Effector memory CD4-positive, alpha-beta T cell (primary cell): ENCODE data around the gene ETS1.
A peak's percentile ranks its signal among the peaks of the same experiment; 100 is the strongest.

Experiments used
- DNase-seq, 3 donors: peaks; one replicate each; pipeline ENCODE4 v3.0.0-alpha.2; 2020
- H3K27ac ChIP-seq: 2 replicates; pipeline ENCODE4 v1.7.0; 2013; ENCODE audit warnings: mild to moderate bottlenecking, low read length, moderate library complexity; ENCODE audit not compliant: insufficient read depth, poor library complexity, severe bottlenecking
- H3K27me3 ChIP-seq: replicated peaks from 2 replicates; pipeline ENCODE4 v1.7.0; 2013; ENCODE audit warnings: mild to moderate bottlenecking, low read length; ENCODE audit not compliant: insufficient read depth, control insufficient read depth, poor library complexity, severe bottlenecking
- H3K36me3 ChIP-seq: 2 replicates; pipeline ENCODE4 v1.7.0; 2013; ENCODE audit warnings: mild to moderate bottlenecking, low read length, moderate library complexity; ENCODE audit not compliant: control insufficient read depth, insufficient read depth
- H3K4me1 ChIP-seq: 2 replicates; pipeline ENCODE4 v1.7.0; 2013; ENCODE audit warnings: low read length, mild to moderate bottlenecking; ENCODE audit not compliant: control insufficient read depth, insufficient read depth, poor library complexity, severe bottlenecking
- H3K4me3 ChIP-seq: 2 replicates; pipeline ENCODE4 v1.7.0; 2013; ENCODE audit warnings: low read length, low read depth, mild to moderate bottlenecking; ENCODE audit not compliant: insufficient read depth, poor library complexity, severe bottlenecking
- H3K9me3 ChIP-seq: 2 replicates; pipeline ENCODE4 v1.7.0; 2013; ENCODE audit warnings: mild to moderate bottlenecking, low read length, moderate library complexity; ENCODE audit not compliant: control insufficient read depth

Gene ETS1

DNA sequence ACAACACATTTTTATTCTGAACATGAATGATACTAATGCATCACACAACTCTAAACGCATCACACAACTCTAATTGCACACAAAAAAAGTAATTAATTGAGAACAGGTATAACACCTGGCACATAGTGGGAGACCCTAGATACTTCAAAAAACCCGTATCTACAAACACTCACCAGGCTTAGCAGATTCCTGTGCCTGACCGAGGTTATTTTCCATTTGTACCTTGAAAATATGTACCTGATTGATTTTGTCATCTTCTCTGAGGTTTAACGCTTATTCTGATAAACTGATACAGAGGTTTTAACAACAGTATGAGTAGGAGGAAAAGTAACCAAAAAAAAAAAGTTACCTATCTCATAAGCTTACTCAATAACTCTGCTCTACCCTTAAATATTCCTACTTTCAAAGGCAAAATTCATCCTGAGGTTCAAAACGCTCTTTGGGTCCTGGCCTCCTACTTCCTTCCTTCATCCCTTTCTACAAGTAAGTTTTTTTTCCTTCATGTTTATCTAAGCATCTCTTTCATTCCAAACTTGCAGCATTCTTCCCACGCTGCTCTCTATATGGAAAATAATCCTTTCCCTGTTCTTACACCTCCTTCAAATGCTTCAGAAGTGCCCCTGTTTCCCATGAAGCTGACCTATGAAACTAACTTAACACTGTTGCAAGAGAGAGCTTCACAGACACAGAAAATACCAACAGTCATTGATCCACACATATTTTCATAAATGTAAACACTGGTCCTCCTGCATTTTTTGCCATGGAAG is 73.3 kb downstream of the ETS1 start:
- peaks cover 43% of the 10 kb centered on the region for H3K4me1 ChIP-seq
- no peak for DNase-seq
- H3K27ac ChIP-seq: peak overlapping the region; percentile 93
- H3K9me3 ChIP-seq: no peaks in the 10 kb centered on the region
- peak overlapping the region; percentile 90 for H3K4me3 ChIP-seq
- H3K36me3 ChIP-seq: peaks cover 34% of the 10 kb centered on the region
- H3K27me3 ChIP-seq: no peaks in the 10 kb centered on the region

DNA sequence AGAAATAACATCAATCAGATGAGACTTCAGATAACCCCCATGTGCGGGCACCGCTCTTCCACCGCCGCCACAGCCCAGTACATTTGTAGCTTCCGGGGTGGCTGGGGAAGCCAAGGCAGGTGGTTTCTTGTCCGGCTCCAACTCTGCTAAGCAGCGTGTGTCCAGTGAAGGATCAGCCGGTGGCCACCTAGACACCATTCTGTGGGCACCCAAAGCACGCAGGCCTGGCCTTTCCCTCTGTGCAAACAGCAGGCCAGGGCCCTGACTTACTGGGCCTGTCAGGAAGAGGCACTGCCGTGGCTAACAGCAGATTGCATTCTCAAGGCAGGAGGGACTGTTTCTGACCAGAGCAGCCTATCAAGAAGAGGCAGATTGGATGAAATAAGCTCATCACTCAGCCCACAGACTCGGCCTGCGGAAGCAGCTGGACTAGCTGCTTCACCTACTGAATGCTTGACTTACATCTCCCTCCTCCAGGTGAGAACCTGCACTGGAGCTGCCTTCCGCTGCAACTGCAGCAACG is 74.8 kb downstream of the ETS1 start:
- H3K4me1 ChIP-seq: peaks cover 59% of the 10 kb centered on the region
- peak in 1 of 3 donors; percentile 49 for DNase-seq
- H3K9me3 ChIP-seq: no peaks in the 10 kb centered on the region
- H3K27ac ChIP-seq: peak overlapping the region; percentile 93
- peaks cover 22% of the 10 kb centered on the region for H3K36me3 ChIP-seq
- peak overlapping the region; percentile 90 for H3K4me3 ChIP-seq
- H3K27me3 ChIP-seq: no peaks in the 10 kb centered on the region

DNA sequence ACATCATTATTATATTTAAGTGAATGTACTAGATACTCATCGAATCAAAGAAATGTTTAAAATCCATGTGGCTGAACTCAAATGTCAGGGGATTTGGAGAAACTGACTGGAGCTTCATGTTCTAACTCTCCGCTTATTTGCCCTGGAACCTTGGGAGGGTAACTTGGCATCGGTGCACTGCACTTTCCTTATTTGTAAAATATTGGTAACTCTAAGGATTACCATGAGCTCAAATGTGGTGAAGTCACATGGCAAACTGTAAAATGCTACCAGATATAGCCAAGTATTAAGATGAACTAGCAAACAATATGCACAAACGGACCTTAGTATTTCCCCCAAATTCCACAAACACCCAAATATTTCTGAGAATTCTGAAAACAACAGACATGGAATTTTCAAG is 75.6 kb downstream of the ETS1 start:
- H3K36me3 ChIP-seq: peaks cover 22% of the 10 kb centered on the region
- DNase-seq: no peak
- no peaks in the 10 kb centered on the region for H3K27me3 ChIP-seq
- peak overlapping the region; percentile 93 for H3K27ac ChIP-seq
- peak overlapping the region; percentile 90 for H3K4me3 ChIP-seq
- peaks cover 65% of the 10 kb centered on the region for H3K4me1 ChIP-seq
- no peaks in the 10 kb centered on the region for H3K9me3 ChIP-seq

DNA sequence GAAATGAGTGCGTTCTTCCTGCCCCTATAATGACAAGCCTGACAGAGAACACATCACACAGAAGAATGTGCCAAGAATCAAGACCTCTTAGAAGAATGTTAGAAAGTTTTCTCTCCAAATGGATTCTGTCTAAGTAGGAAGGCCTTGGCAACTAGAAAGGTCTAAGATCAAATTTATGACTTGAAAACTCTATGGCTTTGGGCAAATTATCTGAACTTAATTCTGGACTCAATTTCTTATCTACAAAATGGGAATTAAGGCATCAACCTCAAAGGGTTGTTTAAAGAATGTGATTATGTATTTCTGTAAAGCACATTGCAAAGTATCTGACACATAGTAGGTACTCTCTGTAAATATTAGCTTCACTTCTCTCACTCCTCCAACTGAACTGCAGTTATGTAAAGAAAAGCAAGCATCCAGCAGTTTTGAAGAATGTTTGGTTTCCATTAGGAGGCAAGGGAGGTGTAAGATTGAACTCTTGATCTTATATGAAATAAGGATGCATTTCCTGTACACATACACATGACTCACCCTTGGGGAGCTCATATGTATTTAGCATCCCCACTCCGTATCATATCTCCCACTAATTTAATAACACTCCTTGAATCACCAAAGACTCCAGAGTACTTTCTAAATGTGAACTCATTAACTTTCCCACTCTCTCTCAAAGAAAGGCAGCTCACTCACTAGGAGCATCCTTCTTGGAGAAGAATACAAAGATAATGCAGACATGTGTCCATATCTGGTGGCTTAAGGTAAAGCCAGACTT is 77.6 kb downstream of the ETS1 start:
- Histone ChIP-seq H3K4me1 (peaks cover 84% of the 10 kb centered on the region), H3K9me3 (no peaks in the 10 kb centered on the region), H3K36me3 (peaks cover 34% of the 10 kb centered on the region), H3K27ac (peak overlapping the region; percentile 93), H3K27me3 (no peaks in the 10 kb centered on the region), H3K4me3 (peak overlapping the region; percentile 90)
- no peak for DNase-seq

DNA sequence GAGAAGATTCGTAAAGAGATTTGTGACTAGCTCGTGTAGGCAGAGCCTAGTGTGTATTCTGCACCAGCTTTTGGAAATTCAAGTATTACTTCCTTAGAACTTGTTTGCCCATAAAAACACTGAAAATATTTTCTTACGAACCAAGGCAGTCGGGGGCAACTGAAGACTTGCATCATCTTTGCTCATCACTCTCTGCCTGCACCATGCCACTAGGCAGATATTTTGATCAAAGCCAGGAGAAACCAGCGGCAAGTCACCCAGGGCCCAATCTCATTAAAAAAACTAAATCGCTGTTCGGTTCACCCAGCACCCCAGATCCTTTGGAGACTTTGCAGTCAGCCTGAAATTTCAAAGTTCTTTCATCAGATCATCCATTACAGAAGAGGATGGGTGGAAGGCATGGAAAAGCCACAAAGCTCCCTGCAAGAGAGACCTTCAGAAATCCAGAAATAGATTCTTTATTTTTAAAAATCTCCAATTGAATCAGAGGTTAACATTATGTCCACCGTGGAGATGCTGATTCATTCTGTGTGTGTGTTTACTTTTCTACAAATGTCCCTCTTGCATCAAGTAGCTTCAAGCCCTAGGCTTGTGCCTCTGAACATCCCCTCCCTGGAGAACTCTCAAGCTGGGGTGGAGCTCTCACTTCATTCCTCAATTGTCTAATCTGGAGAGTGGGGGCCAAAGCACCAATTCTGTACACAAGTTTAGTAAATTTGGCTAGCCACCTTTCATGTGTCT is 78.4 kb downstream of the ETS1 start:
- DNase-seq: no peak
- Histone ChIP-seq H3K36me3 (peaks cover 30% of the 10 kb centered on the region), H3K27me3 (no peaks in the 10 kb centered on the region), H3K9me3 (no peaks in the 10 kb centered on the region), H3K4me3 (peak overlapping the region; percentile 90), H3K27ac (peak overlapping the region; percentile 93), H3K4me1 (peaks cover 92% of the 10 kb centered on the region)

DNA sequence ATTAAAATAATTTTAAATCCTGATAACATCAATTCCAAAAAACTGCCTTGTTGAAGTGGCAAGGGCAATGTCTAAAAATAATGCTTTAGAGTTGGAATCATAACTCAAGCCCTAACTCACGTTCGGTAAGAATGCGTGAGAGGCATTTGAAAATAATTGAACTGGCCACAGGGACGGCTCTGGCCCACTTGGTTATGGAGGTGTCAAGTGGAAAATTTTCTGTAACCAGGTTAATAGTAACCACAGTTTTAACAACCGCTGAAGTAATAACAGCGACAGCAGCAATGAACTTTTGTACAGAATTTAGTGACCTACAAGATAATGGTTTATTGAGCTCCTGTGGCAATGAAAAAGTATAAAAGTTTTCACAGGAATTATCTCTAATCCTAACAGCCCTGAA is 79.4 kb downstream of the ETS1 start:
- H3K27me3 ChIP-seq: no peaks in the 10 kb centered on the region
- peaks cover 98% of the 10 kb centered on the region for H3K4me1 ChIP-seq
- no peak for DNase-seq
- peak overlapping the region; percentile 90 for H3K4me3 ChIP-seq
- no peaks in the 10 kb centered on the region for H3K9me3 ChIP-seq
- peaks cover 22% of the 10 kb centered on the region for H3K36me3 ChIP-seq
- H3K27ac ChIP-seq: peak overlapping the region; percentile 93

DNA sequence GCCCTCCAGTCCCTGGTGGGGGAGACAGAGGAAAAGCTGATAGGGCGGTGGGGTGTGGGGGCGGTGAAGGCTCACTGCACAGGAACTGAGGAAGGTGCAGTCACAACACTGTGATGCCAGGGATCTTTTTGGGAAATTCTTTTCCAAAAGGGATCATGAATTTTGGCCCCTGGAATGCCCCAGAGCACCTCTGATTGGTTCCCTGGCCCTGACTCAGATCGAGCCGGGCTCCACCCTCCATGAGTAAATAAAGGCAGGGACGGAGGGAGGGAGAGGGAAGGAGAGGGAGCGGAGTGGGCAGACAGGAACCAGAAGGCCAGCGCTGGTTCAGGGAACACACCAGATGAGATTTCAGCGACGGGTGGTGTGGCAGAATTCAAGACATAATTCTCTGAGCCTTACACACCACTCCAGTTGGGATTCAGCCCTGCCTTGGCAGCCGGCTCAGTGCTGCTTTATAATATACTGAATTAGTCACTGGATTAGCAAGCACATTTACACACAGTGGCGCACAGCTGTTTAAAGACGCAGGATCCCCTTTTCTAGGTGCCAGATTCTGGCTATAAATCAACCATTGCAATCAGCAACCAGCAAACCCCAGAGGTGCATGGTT is 80.3 kb downstream of the ETS1 start:
- no peaks in the 10 kb centered on the region for H3K27me3 ChIP-seq
- no peaks in the 10 kb centered on the region for H3K9me3 ChIP-seq
- peak in 1 of 3 donors; percentile 44 for DNase-seq
- peaks cover 98% of the 10 kb centered on the region for H3K4me1 ChIP-seq
- H3K4me3 ChIP-seq: peak overlapping the region; percentile 90
- peak overlapping the region; percentile 93 for H3K27ac ChIP-seq
- peaks cover 13% of the 10 kb centered on the region for H3K36me3 ChIP-seq

DNA sequence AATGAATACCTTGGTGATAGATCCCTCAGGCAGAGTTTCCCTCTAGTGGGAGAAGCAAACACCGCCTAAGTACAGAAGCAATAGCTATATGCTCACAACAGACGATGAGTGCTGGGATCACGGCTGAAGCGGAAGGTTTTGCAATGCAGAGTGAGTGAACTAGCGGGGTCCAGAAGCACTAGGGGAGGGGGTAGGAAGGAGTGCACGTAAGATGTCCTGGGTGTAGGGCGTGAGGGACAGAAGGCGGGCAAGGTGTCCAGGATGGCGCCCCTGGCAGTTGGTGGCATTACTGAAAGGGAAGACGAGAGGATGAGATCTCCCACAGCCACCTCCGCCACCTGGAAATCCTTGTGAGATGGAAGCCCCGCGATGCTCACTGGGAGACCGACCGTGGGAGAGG is 81.0 kb downstream of the ETS1 start:
- Histone ChIP-seq H3K27ac (peak overlapping the region; percentile 93), H3K9me3 (no peaks in the 10 kb centered on the region), H3K4me1 (peaks cover 99% of the 10 kb centered on the region), H3K36me3 (peaks cover 12% of the 10 kb centered on the region), H3K27me3 (no peaks in the 10 kb centered on the region), H3K4me3 (peak overlapping the region; percentile 90)
- DNase-seq: no peak

DNA sequence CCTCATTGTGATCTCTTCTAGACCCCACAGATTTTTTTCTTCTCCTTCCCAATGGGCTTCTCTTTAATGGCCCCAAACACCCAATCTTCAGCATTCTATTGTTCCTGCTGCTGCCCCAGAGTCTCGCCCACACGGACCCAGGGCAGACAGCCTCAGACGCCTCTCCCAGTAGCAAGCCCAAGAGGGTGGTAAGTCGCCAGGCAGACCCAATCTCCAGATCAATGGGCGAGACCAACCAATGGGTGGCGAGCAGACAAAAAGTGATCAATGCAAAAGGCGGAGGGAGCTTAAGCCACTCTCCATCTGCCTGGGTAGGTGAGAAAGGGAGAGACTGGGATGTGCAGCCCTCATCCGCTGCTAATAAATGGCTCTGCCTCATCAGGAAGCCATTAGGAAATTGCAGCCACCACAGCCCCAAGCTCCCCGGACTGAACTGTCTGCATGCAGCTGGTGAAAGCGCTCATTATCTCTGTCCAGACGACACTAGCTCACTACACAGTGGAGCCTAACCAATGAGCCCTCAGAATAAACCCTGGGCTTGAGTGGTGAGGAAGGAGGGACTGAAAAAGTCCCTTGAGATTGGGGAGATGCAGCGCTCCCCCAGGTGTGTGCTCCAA is 81.8 kb downstream of the ETS1 start:
- Histone ChIP-seq H3K36me3 (peaks cover 12% of the 10 kb centered on the region), H3K4me1 (peaks cover 99% of the 10 kb centered on the region), H3K27me3 (no peaks in the 10 kb centered on the region), H3K27ac (peak overlapping the region; percentile 93), H3K4me3 (peak overlapping the region; percentile 90), H3K9me3 (no peaks in the 10 kb centered on the region)
- no peak for DNase-seq
